GM18858 (cell line): Measurements from ENCODE around the gene EGFL7.

Source experiments
- ATAC-seq: cut with Tn5 transposase; IDR thresholded peaks from one replicate; pipeline ENCODE4 v1.9.1; 2021; ENCODE audit not compliant: unreplicated experiment

Gene EGFL7

GRCh38 chr9:136643596-136644342, 18.9 kb upstream of the EGFL7 start:
- no peak for ATAC-seq

DNA sequence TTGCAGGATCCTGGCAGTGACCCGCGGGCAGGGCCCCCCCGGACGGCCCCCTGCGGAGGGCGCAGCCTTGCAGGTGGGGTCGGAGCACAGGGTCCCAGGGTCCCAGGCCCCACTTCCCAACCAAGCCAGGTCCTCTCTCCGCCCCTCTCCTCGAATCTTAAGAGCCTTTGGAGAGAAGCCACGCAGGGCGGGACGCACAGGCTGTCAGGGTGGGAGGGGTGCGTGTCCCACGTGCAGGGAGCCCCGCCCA, 18.4 kb upstream of the EGFL7 start:
- ATAC-seq: no peak

- no peak for ATAC-seq
Measured at GRCh38 chr9:136644593-136645351, 17.9 kb upstream of the EGFL7 start.

DNA sequence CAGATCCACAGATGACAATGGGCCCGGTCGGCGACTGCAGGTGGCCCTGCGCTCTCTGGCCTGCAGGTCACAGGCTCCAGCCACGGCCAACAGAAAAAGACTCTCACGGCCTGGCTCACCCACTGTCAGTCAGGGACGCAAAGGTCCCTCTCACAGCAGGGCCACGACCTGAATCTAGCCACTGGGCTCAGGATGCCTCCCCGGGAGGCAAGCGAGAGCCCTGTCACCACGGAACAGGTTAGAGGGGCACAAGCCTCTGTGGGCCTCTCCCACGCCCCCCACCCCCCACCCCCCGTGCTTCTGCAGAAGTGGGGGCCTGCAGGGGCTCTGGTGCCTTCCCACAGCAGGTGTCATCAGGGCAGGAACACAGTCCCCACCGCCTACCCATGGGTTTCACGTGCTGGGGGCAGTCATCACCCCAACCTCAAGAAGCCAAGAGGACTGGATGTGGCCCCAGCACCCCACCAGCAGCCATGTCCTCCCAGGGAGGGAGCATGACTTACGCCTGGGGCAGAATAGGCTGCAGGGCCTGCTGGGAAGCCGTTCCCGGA, 17.3 kb upstream of the EGFL7 start:
- ATAC-seq: no peak

- ATAC-seq: no peak
Measured at GRCh38 chr9:136645903-136646754, 16.6 kb upstream of the EGFL7 start.

- no peak for ATAC-seq
Measured at GRCh38 chr9:136646827-136647711, 15.6 kb upstream of the EGFL7 start.

GRCh38 chr9:136648751-136649150, 14.0 kb upstream of the EGFL7 start:
- no peak for ATAC-seq

- no peak for ATAC-seq
Measured at GRCh38 chr9:136650021-136650420, 12.7 kb upstream of the EGFL7 start.

DNA sequence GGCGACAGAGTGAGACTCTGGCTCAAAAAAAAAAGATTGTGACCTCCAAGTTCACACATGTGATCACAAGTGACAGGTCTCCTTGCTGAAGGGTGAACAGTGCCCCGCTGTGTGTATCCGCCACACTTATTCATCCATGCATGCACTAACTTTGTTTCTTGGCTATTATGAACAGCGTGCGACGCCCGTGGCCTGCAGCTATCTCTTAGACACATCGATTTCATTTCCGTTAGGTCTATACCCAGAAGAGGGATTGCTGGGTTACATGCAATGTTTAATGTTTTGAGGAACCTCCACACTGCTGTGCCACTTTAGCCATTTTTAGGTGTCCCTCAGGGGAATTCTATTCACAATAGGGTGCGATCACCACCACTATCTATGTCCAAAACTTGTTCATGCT, 12.1 kb upstream of the EGFL7 start:
- no peak for ATAC-seq

DNA sequence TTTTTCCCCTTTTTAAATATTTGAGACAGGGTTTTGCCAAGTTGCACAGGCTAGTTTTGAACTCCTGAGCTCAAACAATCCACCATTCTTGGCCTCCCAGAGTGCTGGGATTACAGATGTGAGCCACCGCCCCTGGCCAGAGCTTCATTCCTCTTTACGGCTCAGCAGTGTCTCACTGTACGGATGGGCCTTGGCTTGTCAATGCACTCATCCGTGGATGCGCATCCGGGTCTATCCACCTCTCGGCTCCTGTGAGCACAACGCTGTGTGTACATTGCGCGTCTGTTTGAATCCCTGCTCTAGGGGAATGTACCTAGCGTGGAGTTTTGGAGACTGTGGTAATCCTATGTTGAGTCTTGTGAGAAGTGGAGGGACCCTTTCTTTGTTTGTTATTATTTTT, 10.9 kb upstream of the EGFL7 start:
- no peak for ATAC-seq

- ATAC-seq: no peak
Measured at GRCh38 chr9:136653323-136654079, 9.2 kb upstream of the EGFL7 start.

DNA sequence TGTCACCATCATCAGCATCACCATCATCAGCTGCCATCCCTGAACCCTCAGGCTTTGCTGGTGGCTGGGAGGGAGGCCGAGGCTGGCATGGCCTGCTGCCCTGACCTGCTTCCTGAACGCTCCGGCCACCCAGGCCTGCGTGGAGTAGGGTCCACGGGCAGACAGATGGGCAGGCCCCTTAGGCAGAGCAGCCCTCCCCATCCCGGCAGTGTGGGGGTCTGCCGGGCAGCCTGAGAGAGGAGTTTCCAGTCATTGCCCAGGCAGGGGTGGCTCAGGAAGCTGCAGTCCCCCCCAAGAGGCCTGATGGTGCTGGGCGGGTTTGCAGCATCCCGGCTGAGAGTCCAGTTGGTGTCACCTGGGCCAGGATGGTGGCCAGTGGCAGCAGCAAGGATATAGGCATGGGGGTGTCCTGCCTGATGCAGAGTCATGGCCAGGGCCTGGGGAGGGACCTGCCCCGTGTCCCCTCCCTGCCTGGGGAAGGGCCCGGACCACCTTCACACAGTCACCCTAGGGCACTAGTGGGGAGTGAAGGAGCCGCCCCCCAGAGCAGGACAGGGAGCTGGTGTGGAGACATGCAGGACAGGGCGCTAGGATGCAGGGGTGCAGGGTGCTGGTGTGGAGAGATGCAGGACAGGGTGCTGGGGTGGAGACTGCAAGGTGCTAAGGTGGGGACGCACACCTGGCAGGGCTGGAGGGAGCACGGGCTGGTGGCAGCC, 7.7 kb upstream of the EGFL7 start:
- no peak for ATAC-seq

GRCh38 chr9:136655536-136656182, 7.1 kb upstream of the EGFL7 start:
- ATAC-seq: no peak

DNA sequence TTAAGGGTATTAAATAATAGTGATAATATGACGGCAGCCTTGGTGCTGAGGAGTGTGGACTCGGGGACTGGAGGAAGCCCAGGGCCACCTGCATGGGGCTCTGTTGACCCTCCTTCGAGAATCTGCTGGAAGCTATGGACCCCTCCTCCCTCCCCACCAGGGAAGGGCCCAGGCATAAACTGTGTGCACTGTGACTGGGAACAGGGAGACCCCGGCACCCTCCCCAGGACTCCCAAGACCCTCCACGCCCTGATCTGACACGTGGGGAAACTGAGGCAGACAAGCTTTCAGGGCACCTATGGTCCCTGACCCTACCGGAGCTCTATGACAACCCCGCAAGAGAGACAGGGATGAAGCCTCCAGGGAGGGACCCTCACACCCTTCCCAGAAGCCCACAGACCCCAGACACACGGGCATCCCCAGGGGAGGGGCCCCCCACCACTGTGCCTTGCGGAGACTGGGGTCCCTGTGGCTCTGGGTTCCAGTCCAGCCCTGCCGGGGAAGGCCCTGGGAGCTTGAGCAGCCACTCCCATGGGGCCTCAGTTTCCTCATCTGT, 6.5 kb upstream of the EGFL7 start:
- ATAC-seq: no peak

DNA sequence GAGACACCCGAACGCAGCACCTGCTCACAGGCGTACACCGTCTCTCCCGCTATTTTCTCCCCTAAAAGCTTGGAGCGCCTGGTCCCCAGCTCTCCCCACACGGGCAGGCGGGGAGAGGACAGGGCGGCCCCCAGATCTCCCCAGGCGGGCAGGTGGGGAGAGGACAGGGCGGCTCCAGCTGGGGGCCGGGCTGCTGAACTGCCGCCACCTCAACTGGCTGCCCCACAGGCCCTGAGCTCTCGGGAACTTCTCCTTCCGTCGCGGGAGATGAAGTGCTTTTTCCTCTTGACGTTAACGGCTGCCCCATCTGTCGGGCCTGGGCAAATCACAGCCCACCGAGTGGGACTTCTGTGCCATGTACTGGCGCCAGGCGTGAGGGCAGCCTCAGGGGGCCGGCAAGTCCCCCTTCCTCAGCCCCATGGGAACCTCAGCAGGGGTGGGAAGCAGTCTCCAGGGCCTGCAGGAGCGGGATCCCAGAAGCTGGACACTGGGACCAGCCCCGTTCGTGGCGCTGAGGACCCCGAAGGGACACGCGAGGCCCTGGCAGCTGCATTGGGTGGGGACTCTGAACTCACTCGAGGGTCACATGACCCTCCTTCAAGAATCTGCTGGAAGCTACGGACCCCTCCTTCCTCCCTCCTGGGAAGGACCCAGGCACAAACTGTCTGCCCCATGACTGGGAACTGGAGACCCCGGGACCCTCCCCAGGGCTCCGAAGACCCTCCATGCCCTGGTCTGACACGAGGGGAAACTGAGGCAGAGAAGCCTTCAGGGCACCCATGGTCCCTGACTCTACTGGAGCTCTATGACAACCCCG, 5.7 kb upstream of the EGFL7 start:
- ATAC-seq: no peak

DNA sequence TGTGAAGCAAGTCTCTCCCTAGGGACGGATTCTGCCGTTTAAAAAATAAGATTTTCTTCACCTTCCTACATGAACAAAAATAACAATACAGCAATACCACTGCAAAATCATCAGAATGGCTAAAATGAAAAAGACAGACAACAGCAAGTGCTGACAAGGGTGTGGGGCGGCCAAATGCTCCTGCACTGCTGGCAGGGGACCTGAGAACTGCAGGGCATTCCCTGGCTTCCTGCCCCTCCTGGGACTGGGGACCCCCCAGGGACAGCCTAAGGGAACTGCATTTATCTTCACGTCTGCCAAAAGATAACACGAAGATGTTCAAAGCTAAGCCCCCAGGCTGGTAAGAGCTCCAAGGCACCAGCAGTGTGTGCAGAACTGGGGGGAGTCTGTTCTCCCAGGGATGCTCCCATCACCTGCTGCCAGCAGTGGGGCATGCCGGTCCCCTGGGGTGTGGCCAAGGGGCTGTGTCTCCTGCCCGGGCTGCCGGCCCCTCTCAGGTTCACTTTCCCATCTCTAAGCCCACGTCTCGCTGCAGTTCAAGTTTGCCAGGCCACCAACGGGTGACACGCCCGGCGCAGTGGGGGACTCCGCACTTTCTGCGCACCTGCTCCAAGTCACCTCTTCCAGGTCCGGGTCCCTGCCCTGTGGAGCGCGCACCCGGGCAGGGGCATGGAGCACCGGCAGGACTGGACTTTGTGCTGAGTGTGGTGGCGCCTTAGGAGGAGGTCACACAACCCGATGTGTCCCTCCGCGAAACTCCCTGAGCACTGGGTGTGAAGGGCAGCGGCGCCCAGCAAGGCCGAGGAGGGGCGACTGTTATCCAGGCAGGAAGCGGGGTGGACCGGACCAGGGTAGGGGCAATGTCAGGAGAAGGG, 4.5 kb upstream of the EGFL7 start:
- ATAC-seq: no peak
